Prostate gland (tissue), 2 donors: ENCODE data around the gene STARD10. TPM values are rescaled to one million over a fixed set of nuclear protein-coding genes. Genes with fewer than 3 reads are reported as not detected.

Experiments
- DNase-seq: peaks from one replicate; pipeline ENCODE4 v3.0.0-alpha.2; 2019; ENCODE audit warnings: low spot score
- H3K27ac ChIP-seq, 2 donors: fragments of 200-600 bp; sonication (generic); 2 replicates each; pipeline ENCODE4 v1.5.1; 2017 to 2019
- H3K27me3 ChIP-seq: fragments of 200-600 bp; sonication (generic); replicated peaks from 2 replicates; pipeline ENCODE4 v1.5.1; 2019; ENCODE audit not compliant: insufficient read depth
- H3K36me3 ChIP-seq, 2 donors: fragments of 200-600 bp; sonication (generic); 1 replicate in 1 of 2; 2 replicates in 1 of 2; pipeline versions ENCODE4 v1.5.1 to v1.8.1; 2017 to 2019
- H3K4me1 ChIP-seq: fragments of 200-600 bp; sonication (generic); replicated peaks from 2 replicates; pipeline ENCODE4 v1.5.1; 2019
- H3K4me3 ChIP-seq, 2 donors: fragments of 200-600 bp; sonication (generic); 2 replicates each; pipeline ENCODE4 v1.5.1; 2017 to 2019
- H3K9me3 ChIP-seq: fragments of 200-600 bp; sonication (generic); 2 replicates; pipeline ENCODE4 v1.5.1; 2017
- CTCF ChIP-seq, 4 experiments: fragments of 200-600 bp in 2 of 4; fragments of 450-650 bp in 2 of 4; sonication (generic) in 2 of 4; IDR thresholded peaks; 1 replicate in 3 of 4; 2 replicates in 1 of 4; pipeline ENCODE4 v1.5.1; 2016 to 2019; ENCODE audit warnings: antibody characterized with exemption in 4 of 4, mild to moderate bottlenecking in 2 of 4, moderate library complexity in 2 of 4
- POLR2A ChIP-seq: fragments of 450-650 bp; IDR thresholded peaks from one replicate; pipeline ENCODE4 v1.6.1; 2016; ENCODE audit warnings: antibody characterized with exemption, mild to moderate bottlenecking
- POLR2AphosphoS5 ChIP-seq: sonication (generic); formaldehyde crosslinking; IDR thresholded peaks from one replicate; pipeline ENCODE4 v1.6.1; 2017; ENCODE audit warnings: antibody characterized with exemption
- WGBS: methylation state at CpG from one replicate; pipeline ENCODE4 v1.1.5; 2018; 5-methylcytosine and 5-hydroxymethylcytosine counted together
- intact Hi-C: fragments of 100-400 bp; cut with DNase I; formaldehyde crosslinking; loops from one replicate; pipeline ENCODE4 v1.14.2; 2022
- total RNA-seq, 2 donors: library from RNA; depleted of rRNA; stranded (reverse); fragments of >200 nt; gene quantifications; one replicate each; pipeline ENCODE4 v1.1.0, GENCODE V29; 2016

Gene STARD10
- total RNA-seq, 2 donors from 2014 or later: 132 to 208 TPM

- no peaks in the 10 kb centered on the region for H3K9me3 ChIP-seq
- no peaks in the 10 kb centered on the region for H3K36me3 ChIP-seq
These were observed 29.3 kb downstream of the STARD10 start for GRCh38 chr11:72764503-72764902.

GRCh38 chr11:72763823-72764222 is 30.0 kb downstream of the STARD10 start:
- no peak overlapping the region for H3K4me3 ChIP-seq
- H3K27me3 ChIP-seq: no peaks in the 10 kb centered on the region
- TF ChIP-seq POLR2A (no peak), CTCF (IDR thresholded peaks at IDR 0.05) (no peak), POLR2AphosphoS5 (no peak)
- no peak overlapping the region for H3K27ac ChIP-seq
- peaks cover 2% of the 10 kb centered on the region for H3K4me1 ChIP-seq
- intact Hi-C loops: no loop called here
- DNase-seq: no peak
- WGBS: 87% methylated on average over 4 of the region's 4 CpGs
- H3K9me3 ChIP-seq: no peaks in the 10 kb centered on the region
- H3K36me3 ChIP-seq: no peaks in the 10 kb centered on the region

More at GRCh38 chr11:72764503-72764902, 29.3 kb downstream of the STARD10 start:
- Histone ChIP-seq H3K4me1 (peaks cover 2% of the 10 kb centered on the region), H3K27me3 (no peaks in the 10 kb centered on the region), H3K4me3 (no peak overlapping the region), H3K27ac (no peak overlapping the region)
- no peak for DNase-seq
- TF ChIP-seq CTCF (IDR thresholded peaks at IDR 0.05) (no peak), POLR2A (no peak), POLR2AphosphoS5 (no peak)
- intact Hi-C loops: no loop called here
- 64% methylated on average over 12 of the region's 13 CpGs for WGBS

- no peak overlapping the region for H3K4me3 ChIP-seq
- no peak overlapping the region for H3K27ac ChIP-seq
- no peaks in the 10 kb centered on the region for H3K36me3 ChIP-seq
- intact Hi-C loops: no loop called here
- no peaks in the 10 kb centered on the region for H3K27me3 ChIP-seq
- WGBS: 52% methylated on average over 5 of the region's 5 CpGs
- H3K9me3 ChIP-seq: no peaks in the 10 kb centered on the region
- H3K4me1 ChIP-seq: no peaks in the 10 kb centered on the region
- no peak for DNase-seq
- TF ChIP-seq POLR2A (no peak), POLR2AphosphoS5 (no peak), CTCF (IDR thresholded peaks at IDR 0.05) (no peak)
These were observed 31.1 kb downstream of the STARD10 start for GRCh38 chr11:72762641-72763304.

GRCh38 chr11:72760539-72761405 is 33.1 kb downstream of the STARD10 start:
- H3K4me1 ChIP-seq: no peaks in the 10 kb centered on the region
- no peaks in the 10 kb centered on the region for H3K9me3 ChIP-seq
- H3K36me3 ChIP-seq: no peaks in the 10 kb centered on the region
- no peak overlapping the region for H3K4me3 ChIP-seq
- H3K27me3 ChIP-seq: no peaks in the 10 kb centered on the region
- TF ChIP-seq CTCF (IDR thresholded peaks at IDR 0.05) (no peak), POLR2AphosphoS5 (no peak), POLR2A (no peak)
- DNase-seq: no peak
- 75% methylated on average over 8 of the region's 8 CpGs for WGBS
- intact Hi-C loops: no loop called here
- no peak overlapping the region for H3K27ac ChIP-seq
